Esophagus squamous epithelium (tissue), 4 donors: Measurements from ENCODE around the gene LAMTOR4.

Experiments
- POLR2A ChIP-seq, 4 donors: fragments of 450-650 bp; IDR thresholded peaks; one replicate each; pipeline ENCODE4 v1.6.1; 2017; ENCODE audit warnings: antibody characterized with exemption in 4 of 4, mild to moderate bottlenecking in 4 of 4, moderate library complexity in 3 of 4
- TF ChIP-seq, protein P1 (sequence below), 6 experiments: fragments of 450-650 bp in 4 of 6; fragments of 200-600 bp in 2 of 6; sonication (generic) in 2 of 6; IDR thresholded peaks; one replicate each; pipeline ENCODE4 v1.5.1; 2016 to 2019; ENCODE audit warnings: antibody characterized with exemption in 6 of 6, mild to moderate bottlenecking in 4 of 6, moderate library complexity in 4 of 6

- TF ChIP-seq, protein P1, sequence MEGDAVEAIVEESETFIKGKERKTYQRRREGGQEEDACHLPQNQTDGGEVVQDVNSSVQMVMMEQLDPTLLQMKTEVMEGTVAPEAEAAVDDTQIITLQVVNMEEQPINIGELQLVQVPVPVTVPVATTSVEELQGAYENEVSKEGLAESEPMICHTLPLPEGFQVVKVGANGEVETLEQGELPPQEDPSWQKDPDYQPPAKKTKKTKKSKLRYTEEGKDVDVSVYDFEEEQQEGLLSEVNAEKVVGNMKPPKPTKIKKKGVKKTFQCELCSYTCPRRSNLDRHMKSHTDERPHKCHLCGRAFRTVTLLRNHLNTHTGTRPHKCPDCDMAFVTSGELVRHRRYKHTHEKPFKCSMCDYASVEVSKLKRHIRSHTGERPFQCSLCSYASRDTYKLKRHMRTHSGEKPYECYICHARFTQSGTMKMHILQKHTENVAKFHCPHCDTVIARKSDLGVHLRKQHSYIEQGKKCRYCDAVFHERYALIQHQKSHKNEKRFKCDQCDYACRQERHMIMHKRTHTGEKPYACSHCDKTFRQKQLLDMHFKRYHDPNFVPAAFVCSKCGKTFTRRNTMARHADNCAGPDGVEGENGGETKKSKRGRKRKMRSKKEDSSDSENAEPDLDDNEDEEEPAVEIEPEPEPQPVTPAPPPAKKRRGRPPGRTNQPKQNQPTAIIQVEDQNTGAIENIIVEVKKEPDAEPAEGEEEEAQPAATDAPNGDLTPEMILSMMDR (IDR thresholded peaks at IDR 0.05) = peak in 3 of 6 experiments; percentile 19 to 40 (median 22)
- peak in 3 of 4 donors; percentile 19 to 57 (median 37) for TF ChIP-seq POLR2A (IDR thresholded peaks at IDR 0.05)
These were observed 29.4 kb upstream of the LAMTOR4 start, which contains the start of the genes CNPY4 and TAF6 for GRCh38 chr7:100119072-100119969.
